A673 (cell line): ENCODE measurements around the gene IGF1R. TPM values are rescaled to one million over a fixed set of nuclear protein-coding genes. Genes with fewer than 3 reads are reported as not detected.

Experiments
- BruUV-seq: library from RNA; stranded (reverse); fragments of 400-500 nt; replicated peaks from 2 replicates; lab custom pipeline; 2021; lab: Mats Ljungman, UMichigan
- CTCF ChIA-PET: fragments of 300-600 bp; sonication (Branson Sonifier 250); formaldehyde crosslinking; loops from one replicate; lab custom pipeline; 2022; ENCODE audit warnings: antibody characterized with exemption; lab: Charles Lee
- POLR2A ChIA-PET: fragments of 300-600 bp; sonication (Branson Sonifier 250); formaldehyde crosslinking; loops from one replicate; lab custom pipeline; 2022; ENCODE audit warnings: antibody characterized with exemption; ENCODE audit not compliant: low non-redundant PET; lab: Charles Lee
- DNase-seq: peaks from one replicate; pipeline ENCODE4 v3.0.0-alpha.2; 2015; ENCODE audit warnings: low spot score
- H3K27ac ChIP-seq: fragments of 200-600 bp; sonication (generic); 2 replicates; pipeline ENCODE4 v1.5.1; 2016; ENCODE audit warnings: mixed run types, low read depth, mild to moderate bottlenecking, mixed read lengths, antibody characterized with exemption, low read length; ENCODE audit not compliant: poor library complexity, severe bottlenecking
- H3K27me3 ChIP-seq: fragments of 200-600 bp; sonication (generic); replicated peaks from 2 replicates; pipeline ENCODE4 v1.6.1; 2017; ENCODE audit warnings: mixed run types, low read depth, mild to moderate bottlenecking, mixed read lengths, antibody characterized with exemption, low read length; ENCODE audit not compliant: insufficient read depth, poor library complexity
- H3K36me3 ChIP-seq: fragments of 200-600 bp; sonication (generic); 2 replicates; pipeline ENCODE4 v1.6.1; 2016; ENCODE audit warnings: mixed run types, mild to moderate bottlenecking, mixed read lengths, antibody characterized with exemption, low read length; ENCODE audit not compliant: insufficient read depth, poor library complexity, severe bottlenecking
- H3K4me1 ChIP-seq: fragments of 200-600 bp; sonication (generic); 2 replicates; pipeline ENCODE4 v1.6.1; 2017; ENCODE audit warnings: mixed run types, mild to moderate bottlenecking, mixed read lengths, antibody characterized with exemption, low read length; ENCODE audit not compliant: insufficient read depth, poor library complexity, severe bottlenecking
- H3K4me3 ChIP-seq: fragments of 200-600 bp; sonication (generic); 2 replicates; pipeline ENCODE4 v1.5.1; 2016; ENCODE audit warnings: low read depth, mixed run types, mild to moderate bottlenecking, mixed read lengths, low read length; ENCODE audit not compliant: poor library complexity, severe bottlenecking
- H3K9me3 ChIP-seq: fragments of 200-600 bp; sonication (generic); 2 replicates; pipeline ENCODE4 v1.6.1; 2016; ENCODE audit warnings: mixed run types, low read depth, mild to moderate bottlenecking, mixed read lengths, antibody characterized with exemption, low read length; ENCODE audit not compliant: poor library complexity, severe bottlenecking
- CTCF ChIP-seq: fragments of 300-800, 200-600 bp; sonication (generic); conservative IDR thresholded peaks from 2 replicates; pipeline ENCODE4 v1.5.1; 2017; ENCODE audit warnings: low read depth, mild to moderate bottlenecking, antibody characterized with exemption, low read length, moderate library complexity, mixed read lengths
- EZH2 ChIP-seq: fragments of 200-600 bp; sonication (generic); IDR thresholded peaks from 2 replicates; pipeline ENCODE4 v1.6.1; 2017; ENCODE audit warnings: borderline replicate concordance, low read depth, mild to moderate bottlenecking, mixed read lengths, antibody characterized with exemption, low read length; ENCODE audit not compliant: poor library complexity, severe bottlenecking
- intact Hi-C: fragments of 100-400 bp; cut with micrococcal nuclease; formaldehyde crosslinking; loops from one replicate; pipeline ENCODE4 v1.10.0; 2022; ENCODE audit not compliant: unreplicated experiment
- total RNA-seq: library from RNA; stranded (reverse); gene quantifications from 2 replicates; pipeline ENCODE4 v1.2.3, GENCODE V29; 2021

The IGF1R gene
- total RNA-seq, 1 experiment from 2014 or later = 34.9 TPM

- TF ChIP-seq EZH2 (no peak), CTCF (no peak)
- intact Hi-C loops = no loop called here
- Histone ChIP-seq H3K4me3 (no peak overlapping the region), H3K9me3 (no peaks in the 10 kb centered on the region), H3K27me3 (no peaks in the 10 kb centered on the region), H3K27ac (no peak overlapping the region), H3K4me1 (peaks cover 23% of the 10 kb centered on the region), H3K36me3 (no peaks in the 10 kb centered on the region)
- DNase-seq = no peak
- BruUV-seq = no TSS peak
- ChIA-PET POLR2A (no interaction called here), CTCF (no interaction called here)
Observed at GRCh38 chr15:98717371-98717770, 69.0 kb downstream of the IGF1R start.

- no peaks in the 10 kb centered on the region for H3K27me3 ChIP-seq
- intact Hi-C loops = no loop called here
- no peak overlapping the region for H3K27ac ChIP-seq
- no TSS peak for BruUV-seq
- no peaks in the 10 kb centered on the region for H3K9me3 ChIP-seq
- CTCF ChIA-PET = no interaction called here
- H3K36me3 ChIP-seq = no peaks in the 10 kb centered on the region
- POLR2A ChIA-PET = no interaction called here
- no peak for TF ChIP-seq CTCF
- no peak for TF ChIP-seq EZH2
- H3K4me3 ChIP-seq = no peak overlapping the region
- H3K4me1 ChIP-seq = peaks cover 23% of the 10 kb centered on the region
- DNase-seq = no peak
Observed at GRCh38 chr15:98717942-98718341, 69.6 kb downstream of the IGF1R start.

- POLR2A ChIA-PET = no interaction called here
- H3K27ac ChIP-seq = no peak overlapping the region
- H3K4me3 ChIP-seq = no peak overlapping the region
- H3K27me3 ChIP-seq = no peaks in the 10 kb centered on the region
- H3K4me1 ChIP-seq = peaks cover 23% of the 10 kb centered on the region
- TF ChIP-seq EZH2 (no peak), CTCF (no peak)
- intact Hi-C loops = no loop called here
- no peaks in the 10 kb centered on the region for H3K9me3 ChIP-seq
- CTCF ChIA-PET = no interaction called here
- H3K36me3 ChIP-seq = no peaks in the 10 kb centered on the region
- BruUV-seq = no TSS peak
- no peak for DNase-seq
Observed at GRCh38 chr15:98718426-98719136, 70.2 kb downstream of the IGF1R start.
